HEK293T (cell line): ENCODE results near the gene TXNL1.

Source experiments
- CTCF ChIA-PET: fragments of 350-600 bp; formaldehyde crosslinking; extraction: SDS; loops from one replicate; lab custom pipeline; 2021; ENCODE audit warnings: antibody characterized with exemption, inconsistent platforms; lab: Yijun Ruan, JAX
- POLR2A ChIA-PET: fragments of 350-600 bp; formaldehyde crosslinking; extraction: SDS; loops from one replicate; lab custom pipeline; 2020; ENCODE audit warnings: antibody characterized with exemption, inconsistent platforms; lab: Yijun Ruan, JAX
- DNase-seq: peaks from one replicate; pipeline ENCODE4 v3.0.0; 2012; ENCODE audit warnings: mixed read lengths; ENCODE audit errors: extremely low spot score
- ARNT ChIP-seq: fragments of 450-650 bp; IDR thresholded peaks from 2 replicates; pipeline ENCODE4 v1.6.1; 2017; ENCODE audit warnings: mild to moderate bottlenecking
- BHLHE40 ChIP-seq: fragments of 450-650 bp; IDR thresholded peaks from 2 replicates; pipeline ENCODE4 v1.6.1; 2016; ENCODE audit warnings: mild to moderate bottlenecking, moderate library complexity, borderline replicate concordance
- CTBP1 ChIP-seq: fragments of 450-650 bp; IDR thresholded peaks from 2 replicates; pipeline ENCODE4 v1.6.1; 2016; ENCODE audit warnings: borderline replicate concordance
- ELF4 ChIP-seq: fragments of 450-650 bp; IDR thresholded peaks from 2 replicates; pipeline ENCODE4 v1.6.1; 2017; ENCODE audit warnings: antibody characterized with exemption
- FOXA1 ChIP-seq: fragments of 450-650 bp; IDR thresholded peaks from 2 replicates; pipeline ENCODE4 v1.6.1; 2016; ENCODE audit warnings: mild to moderate bottlenecking
- FOXK2 ChIP-seq: fragments of 450-650 bp; IDR thresholded peaks from 2 replicates; pipeline ENCODE4 v1.6.1; 2016; ENCODE audit warnings: mild to moderate bottlenecking
- FOXM1 ChIP-seq: fragments of 450-650 bp; IDR thresholded peaks from 2 replicates; pipeline ENCODE4 v1.6.1; 2017; ENCODE audit warnings: mild to moderate bottlenecking, borderline replicate concordance
- HDGF ChIP-seq: fragments of 450-650 bp; IDR thresholded peaks from 2 replicates; pipeline ENCODE4 v1.6.1; 2017; ENCODE audit warnings: antibody characterized with exemption, borderline replicate concordance
- L3MBTL2 ChIP-seq: fragments of 450-650 bp; conservative IDR thresholded peaks from 2 replicates; pipeline ENCODE4 v1.6.1; 2016; ENCODE audit warnings: mild to moderate bottlenecking
- LEF1 ChIP-seq: fragments of 450-650 bp; IDR thresholded peaks from 2 replicates; pipeline ENCODE4 v1.6.1; 2017; ENCODE audit warnings: mild to moderate bottlenecking, borderline replicate concordance
- NFRKB ChIP-seq: fragments of 450-650 bp; IDR thresholded peaks from 2 replicates; pipeline ENCODE4 v1.6.1; 2016; ENCODE audit warnings: mild to moderate bottlenecking, moderate library complexity
- PKNOX1 ChIP-seq: fragments of 450-650 bp; IDR thresholded peaks from 2 replicates; pipeline ENCODE4 v1.6.1; 2016
- SP1 ChIP-seq: fragments of 450-650 bp; IDR thresholded peaks from 2 replicates; pipeline ENCODE4 v1.6.1; 2017
- SUZ12 ChIP-seq: fragments of 450-650 bp; IDR thresholded peaks from 2 replicates; pipeline ENCODE4 v1.6.1; 2016; ENCODE audit warnings: mild to moderate bottlenecking
- TARDBP ChIP-seq: fragments of 450-650 bp; IDR thresholded peaks from 2 replicates; pipeline ENCODE4 v1.6.1; 2016
- ZNF384 ChIP-seq: fragments of 450-650 bp; IDR thresholded peaks from 2 replicates; pipeline ENCODE4 v1.6.1; 2016

The TXNL1 gene

GRCh38 chr18:56639104-56639381 is 651 bp upstream of the TXNL1 start:
- no peak for TF ChIP-seq LEF1
- TF ChIP-seq PKNOX1 = no peak
- no peak for TF ChIP-seq FOXA1
- TF ChIP-seq TARDBP = no peak
- TF ChIP-seq SP1 = no peak
- no peak for TF ChIP-seq BHLHE40
- TF ChIP-seq FOXM1 = no peak
- TF ChIP-seq HDGF = no peak
- TF ChIP-seq ARNT = no peak
- TF ChIP-seq CTBP1 = no peak
- TF ChIP-seq SUZ12 = no peak
- no peak for TF ChIP-seq NFRKB
- no peak for TF ChIP-seq ELF4
- ChIA-PET POLR2A (interaction anchor here (1.2 to 3.2 kb wide), 2 partner anchors 9 to 12 kb away, joined by 6 to 22 read pairs; partner anchors contain the start of gene WDR7), CTCF (no interaction called here)
- DNase-seq = peak; percentile 4

- TF ChIP-seq ZNF384 = no peak
- TF ChIP-seq ARNT = no peak
- TF ChIP-seq PKNOX1 = no peak
- POLR2A ChIA-PET = interaction anchor here (3.2 kb wide), 1 partner anchor 13 kb away, joined by 22 read pairs; the partner anchor contains the start of gene WDR7
- no peak for DNase-seq
- CTCF ChIA-PET = interaction anchor here (1.0 kb wide), 1 partner anchor 9 kb away, joined by 5 read pairs; no protein-coding TSS in a partner anchor
Measured at GRCh38 chr18:56637711-56638231, 621 bp downstream of the TXNL1 start.

GRCh38 chr18:56637176-56637575 is 1.2 kb downstream of the TXNL1 start:
- TF ChIP-seq HDGF (no peak), BHLHE40 (no peak)
- CTCF ChIA-PET = interaction anchor here (1.0 kb wide), 1 partner anchor 9 kb away, joined by 5 read pairs; no protein-coding TSS in a partner anchor
- DNase-seq = no peak
- POLR2A ChIA-PET = no interaction called here

- DNase-seq = no peak
- POLR2A ChIA-PET = no interaction called here
- CTCF ChIA-PET = no interaction called here
- TF ChIP-seq FOXA1 = no peak
- TF ChIP-seq CTBP1 = no peak
- TF ChIP-seq BHLHE40 = no peak
- no peak for TF ChIP-seq LEF1
- TF ChIP-seq PKNOX1 = no peak
- no peak for TF ChIP-seq ARNT
Measured at GRCh38 chr18:56635007-56635406, 3.4 kb downstream of the TXNL1 start.

GRCh38 chr18:56632070-56633022 is 6.0 kb downstream of the TXNL1 start:
- POLR2A ChIA-PET = interaction anchor here (1.9 kb wide), 1 partner anchor 19 kb away, joined by 7 read pairs; the partner anchor contains the start of gene WDR7
- DNase-seq = no peak
- TF ChIP-seq FOXK2 = no peak
- TF ChIP-seq PKNOX1 = no peak
- no peak for TF ChIP-seq ELF4
- TF ChIP-seq L3MBTL2 = no peak
- TF ChIP-seq HDGF = no peak
- no peak for TF ChIP-seq ARNT
- no peak for TF ChIP-seq TARDBP
- no peak for TF ChIP-seq FOXM1
- no peak for TF ChIP-seq CTBP1
- CTCF ChIA-PET = interaction anchor here (0.6 kb wide), 1 partner anchor 11 kb away, joined by 3 read pairs; no protein-coding TSS in a partner anchor

GRCh38 chr18:56627991-56628390 is 10.4 kb downstream of the TXNL1 start:
- CTCF ChIA-PET = no interaction called here
- POLR2A ChIA-PET = no interaction called here
- no peak for TF ChIP-seq PKNOX1
- no peak for DNase-seq
